Fibroblast of lung (primary cell): Measurements from ENCODE around the gene NEB.

ENCODE experiments used
- CTCF ChIP-seq, 2 donors: IDR thresholded peaks in 1 of 2; conservative IDR thresholded peaks in 1 of 2; 1 replicate in 1 of 2; 2 replicates in 1 of 2; pipeline ENCODE4 v1.5.1; 2011 to 2012; ENCODE audit warnings: low read length in 2 of 2, control low read depth in 1 of 2, inconsistent platforms in 1 of 2, low read depth in 1 of 2, mild to moderate bottlenecking in 1 of 2
- EZH2 ChIP-seq: IDR thresholded peaks from 2 replicates; pipeline ENCODE4 v1.5.1; 2012; ENCODE audit warnings: low read length, control low read depth, mild to moderate bottlenecking; ENCODE audit errors: missing control alignments

DNA sequence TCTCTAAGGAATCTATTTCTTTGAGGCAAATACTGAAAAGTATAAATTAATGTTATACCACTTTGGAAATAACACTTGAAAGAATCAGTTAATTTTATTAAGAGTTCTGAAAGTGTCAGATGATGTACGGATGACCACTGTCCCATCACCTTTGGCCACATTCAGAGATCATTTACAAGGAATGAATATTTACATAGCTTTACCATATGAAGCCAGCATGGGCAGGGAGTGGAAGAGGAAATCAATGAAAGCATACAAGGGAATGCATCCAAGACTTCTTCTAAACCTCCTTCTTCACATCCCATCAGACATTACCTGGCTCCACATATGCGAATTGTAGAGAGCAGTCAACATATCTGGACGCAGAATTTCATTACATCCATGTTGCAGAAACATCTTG is 201.1 kb downstream of the NEB start:
- TF ChIP-seq CTCF (conservative IDR thresholded peaks at IDR 0.05 in 1 of 2, IDR thresholded peaks at IDR 0.05 in 1 of 2; ENCODE audit: low read depth in 1 of 2, low read length in 2 of 2) (no peak), EZH2 (no peak)
